ENCODE data around the gene C19orf12. TPM values are rescaled to one million over a fixed set of nuclear protein-coding genes. Genes with fewer than 3 reads are reported as not detected.
A peak's percentile ranks its signal among the peaks of the same experiment; 100 is the strongest.

Gene C19orf12
- total RNA-seq, 1 experiment from 2014 or later = 10.0 TPM

- Histone ChIP-seq H2AFZ (ENCODE audit: low read depth, low read length, poor library complexity, severe bottlenecking) (no peak overlapping the region), H4K20me1 (ENCODE audit: insufficient read depth) (no peaks in the 10 kb centered on the region), H3K79me2 (ENCODE audit: insufficient read depth, low read length) (no peaks in the 10 kb centered on the region), H3K27me3 (ENCODE audit: insufficient read depth, low read length) (no peaks in the 10 kb centered on the region), H3K9me3 (ENCODE audit: control insufficient read depth in 1 of 2, insufficient read depth in 1 of 2, low read depth in 1 of 2, low read length in 2 of 2) (no peaks in the 10 kb centered on the region; a peak in 2 of 4 replicates), H3K9me2 (ENCODE audit: insufficient read depth) (no peaks in the 10 kb centered on the region), H3K9ac (ENCODE audit: low read length) (no peak overlapping the region), H3K4me3 (replicated peaks in 1 of 2; ENCODE audit: low read depth in 1 of 2, low read length in 2 of 2) (no peak overlapping the region), H3K4me1 (ENCODE audit: control insufficient read depth in 1 of 2, insufficient read depth in 2 of 2, low read length in 2 of 2) (peaks cover 0 to 6% of the 10 kb centered on the region in 2 experiments; a peak in 1 of 4 replicates), H3K36me3 (ENCODE audit: control insufficient read depth in 1 of 2, insufficient read depth in 2 of 2, low read length in 2 of 2) (no peaks in the 10 kb centered on the region), H3K27ac (ENCODE audit: low read depth, low read length) (no peak overlapping the region), H3K4me2 (ENCODE audit: low read length) (no peak overlapping the region)
- ChIA-PET CTCF (interaction anchor here (0.8 to 1.1 kb wide), 2 partner anchors 22 to 84 kb away, joined by 3 to 6 read pairs; no protein-coding TSS in a partner anchor), POLR2A (no interaction called here), RAD21 (ENCODE audit: low non-redundant PET in 1 of 2, low total read pairs in 2 of 2, uncharacterized antibody in 2 of 2, unreplicated experiment in 2 of 2) (no interaction called here)
- intact Hi-C loops (cut with micrococcal nuclease) = loop anchor here (1.0 kb wide), 1 partner anchor 22 kb away; no protein-coding TSS in a partner anchor
- ATAC-seq (no peak), DNase-seq (ENCODE audit: low read depth, low spot score) (no peak)
- BruUV-seq (replicated peaks) = no TSS peak
- TF ChIP-seq SRF (IDR thresholded peaks at IDR 0.05; ENCODE audit: low read depth) = no peak
Observed at GRCh38 chr19:29694161-29694560, 20.9 kb downstream of the C19orf12 start.

DNA sequence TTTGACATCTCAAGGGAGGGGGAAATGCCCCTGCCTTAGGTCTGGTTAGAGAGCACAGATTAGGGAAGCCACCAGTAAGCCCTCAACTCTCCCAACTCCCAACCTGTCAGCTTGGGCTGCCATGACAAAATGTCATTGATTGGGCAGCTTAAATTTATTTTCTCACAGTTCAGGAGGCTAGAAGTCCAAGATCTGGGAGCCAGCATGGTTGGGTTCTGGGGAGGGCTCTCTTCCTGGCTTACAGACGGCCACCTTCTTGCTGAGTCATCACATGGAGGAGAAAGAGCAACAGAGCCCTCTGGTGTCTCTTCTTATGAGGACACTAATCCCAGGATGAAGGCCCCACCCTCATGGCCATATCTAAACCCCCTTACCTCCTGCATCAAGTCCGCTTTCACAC lies 24.2 kb downstream of the C19orf12 start:
- CTCF ChIA-PET = no interaction called here
- BruUV-seq (replicated peaks) = no TSS peak
- RAD21 ChIA-PET (ENCODE audit: low non-redundant PET in 1 of 2, low total read pairs in 2 of 2, uncharacterized antibody in 2 of 2, unreplicated experiment in 2 of 2) = no interaction called here

More for the DNA sequence above, 24.2 kb downstream of the C19orf12 start:
- Histone ChIP-seq H3K4me3 (replicated peaks in 1 of 2; ENCODE audit: low read depth in 1 of 2, low read length in 2 of 2) (no peak overlapping the region), H3K79me2 (ENCODE audit: insufficient read depth, low read length) (no peaks in the 10 kb centered on the region), H3K9me2 (ENCODE audit: insufficient read depth) (no peaks in the 10 kb centered on the region), H2AFZ (ENCODE audit: low read depth, low read length, poor library complexity, severe bottlenecking) (no peak overlapping the region), H3K27ac (ENCODE audit: low read depth, low read length) (peak overlapping the region; percentile 42; the same call in 1 of the 2 replicates), H3K4me1 (ENCODE audit: control insufficient read depth in 1 of 2, insufficient read depth in 2 of 2, low read length in 2 of 2) (peaks cover 2 to 6% of the 10 kb centered on the region in 2 experiments; a peak in 1 of 4 replicates), H3K27me3 (ENCODE audit: insufficient read depth, low read length) (no peaks in the 10 kb centered on the region), H4K20me1 (ENCODE audit: insufficient read depth) (no peaks in the 10 kb centered on the region), H3K4me2 (ENCODE audit: low read length) (no peak overlapping the region), H3K36me3 (ENCODE audit: control insufficient read depth in 1 of 2, insufficient read depth in 2 of 2, low read length in 2 of 2) (no peaks in the 10 kb centered on the region), H3K9me3 (ENCODE audit: control insufficient read depth in 1 of 2, insufficient read depth in 1 of 2, low read depth in 1 of 2, low read length in 2 of 2) (no peaks in the 10 kb centered on the region; a peak in 2 of 4 replicates), H3K9ac (ENCODE audit: low read length) (no peak overlapping the region)
- DNase-seq (ENCODE audit: low read depth, low spot score) = peak; percentile 23
- peak; percentile 59 for ATAC-seq
- TF ChIP-seq YY1 (IDR thresholded peaks at IDR 0.05; ENCODE audit: extremely low read depth, insufficient replicate concordance, low read depth, low read length) (no peak), JUND (IDR thresholded peaks at IDR 0.05) (no peak), POLR2A (IDR thresholded peaks at IDR 0.05; ENCODE audit: borderline replicate concordance, extremely low read depth, insufficient read depth, insufficient read length) (no peak), RAD21 (IDR thresholded peaks at IDR 0.05; ENCODE audit: low read depth) (peak; percentile 66), CBX3 (IDR thresholded peaks at IDR 0.05; ENCODE audit: low read depth) (peak; percentile 63; the same call in 1 of the 2 replicates), CTCF (IDR thresholded peaks at IDR 0.05 in 2 of 3, conservative IDR thresholded peaks at IDR 0.05 in 1 of 3; ENCODE audit: borderline replicate concordance in 1 of 3, insufficient read depth in 1 of 3, low read depth in 2 of 3, low read length in 2 of 3) (peak; percentile 37 to 47 (median 39); a peak in 4 of 6 replicates)
- POLR2A ChIA-PET = interaction anchor here (0.7 kb wide), 1 partner anchor 47 kb away, joined by 3 read pairs; no protein-coding TSS in a partner anchor
- intact Hi-C loops (cut with micrococcal nuclease) = loop anchor here (1.0 kb wide), 1 partner anchor 81 kb away; no protein-coding TSS in a partner anchor

All from HCT116 (cell line).